Measurements from ENCODE around the gene CLN6.

Gene CLN6

GRCh38 chr15:68184616-68185480 lies 44.7 kb downstream of the CLN6 start:
- Histone ChIP-seq H4K12ac (ENCODE audit: low read depth, low read length) (no peak overlapping the region), H2BK12ac (ENCODE audit: low read length) (no peak overlapping the region), H3K36me3 (ENCODE audit: control insufficient read depth in 1 of 2, insufficient read depth in 2 of 2, low read length in 2 of 2) (peaks cover 11 to 18% of the 10 kb centered on the region in 2 experiments), H3K4me3 (ENCODE audit: low read depth, low read length) (no peak overlapping the region), H3K79me2 (ENCODE audit: control insufficient read depth, insufficient read depth, low read length, poor library complexity) (no peaks in the 10 kb centered on the region), H2BK5ac (ENCODE audit: low read depth, low read length, poor library complexity) (no peak overlapping the region), H3K4me1 (ENCODE audit: control insufficient read depth in 1 of 2, insufficient read depth in 2 of 2, low read length in 2 of 2) (no peaks in the 10 kb centered on the region), H3K9ac (ENCODE audit: low read length) (no peak overlapping the region), H2BK120ac (ENCODE audit: insufficient read depth, low read length, poor library complexity) (no peak overlapping the region), H3K23ac (ENCODE audit: low read length) (no peak overlapping the region), H4K8ac (ENCODE audit: low read depth, low read length) (no peak overlapping the region), H3K79me1 (ENCODE audit: low read length) (no peaks in the 10 kb centered on the region), H3K27me3 (ENCODE audit: insufficient read depth, low read length) (no peaks in the 10 kb centered on the region), H3K9me3 (ENCODE audit: insufficient read depth, low read depth, low read length) (no peaks in the 10 kb centered on the region), H4K91ac (ENCODE audit: low read depth, low read length) (no peak overlapping the region), H2AK5ac (ENCODE audit: low read length) (no peak overlapping the region), H3K4me2 (ENCODE audit: low read length) (no peak overlapping the region), H3K27ac (ENCODE audit: low read depth, low read length) (no peak overlapping the region), H3K4ac (ENCODE audit: low read depth, low read length) (no peak overlapping the region), H3K14ac (ENCODE audit: low read length) (no peak overlapping the region), H2AFZ (ENCODE audit: insufficient read depth, low read length, poor library complexity) (no peak overlapping the region), H3K18ac (ENCODE audit: low read length) (no peak overlapping the region)
- no peak for DNase-seq
- WGBS (ENCODE audit: extremely low coverage, insufficient coverage, insufficient read length), result no CpG with 5 or more reads among the region's 5 CpGs

- DNase-seq, result no peak
- no CpG with 5 or more reads among the region's 5 CpGs for WGBS (ENCODE audit: extremely low coverage, insufficient coverage, insufficient read length)
- H3K23ac ChIP-seq (ENCODE audit: low read length), result no peak overlapping the region
These were observed 45.8 kb downstream of the CLN6 start for GRCh38 chr15:68183616-68184315.

GRCh38 chr15:68177742-68178141 lies 51.8 kb downstream of the CLN6 start:
- Histone ChIP-seq H3K18ac (ENCODE audit: low read length) (no peak overlapping the region), H3K23ac (ENCODE audit: low read length) (no peak overlapping the region)

More at GRCh38 chr15:68183616-68184315, 45.8 kb downstream of the CLN6 start:
- H3K9me3 ChIP-seq (ENCODE audit: insufficient read depth, low read depth, low read length), result no peaks in the 10 kb centered on the region
- no peaks in the 10 kb centered on the region for H3K27me3 ChIP-seq (ENCODE audit: insufficient read depth, low read length)
- H3K18ac ChIP-seq (ENCODE audit: low read length), result no peak overlapping the region
- H4K91ac ChIP-seq (ENCODE audit: low read depth, low read length), result no peak overlapping the region
- no peak overlapping the region for H3K4me3 ChIP-seq (ENCODE audit: low read depth, low read length)
- H3K9ac ChIP-seq (ENCODE audit: low read length), result no peak overlapping the region
- no peaks in the 10 kb centered on the region for H3K79me2 ChIP-seq (ENCODE audit: control insufficient read depth, insufficient read depth, low read length, poor library complexity)
- H3K4me2 ChIP-seq (ENCODE audit: low read length), result no peak overlapping the region
- peaks cover 13 to 18% of the 10 kb centered on the region in 2 experiments for H3K36me3 ChIP-seq (ENCODE audit: control insufficient read depth in 1 of 2, insufficient read depth in 2 of 2, low read length in 2 of 2)
- H2AK5ac ChIP-seq (ENCODE audit: low read length), result no peak overlapping the region
- no peak overlapping the region for H2BK120ac ChIP-seq (ENCODE audit: insufficient read depth, low read length, poor library complexity)
- H4K12ac ChIP-seq (ENCODE audit: low read depth, low read length), result no peak overlapping the region
- no peaks in the 10 kb centered on the region for H3K4me1 ChIP-seq (ENCODE audit: control insufficient read depth in 1 of 2, insufficient read depth in 2 of 2, low read length in 2 of 2)
- no peaks in the 10 kb centered on the region for H3K79me1 ChIP-seq (ENCODE audit: low read length)
- no peak overlapping the region for H3K4ac ChIP-seq (ENCODE audit: low read depth, low read length)
- no peak overlapping the region for H2AFZ ChIP-seq (ENCODE audit: insufficient read depth, low read length, poor library complexity)
- no peak overlapping the region for H2BK12ac ChIP-seq (ENCODE audit: low read length)
- H2BK5ac ChIP-seq (ENCODE audit: low read depth, low read length, poor library complexity), result no peak overlapping the region
- no peak overlapping the region for H3K14ac ChIP-seq (ENCODE audit: low read length)
- no peak overlapping the region for H4K8ac ChIP-seq (ENCODE audit: low read depth, low read length)
- H3K27ac ChIP-seq (ENCODE audit: low read depth, low read length), result no peak overlapping the region

DNA sequence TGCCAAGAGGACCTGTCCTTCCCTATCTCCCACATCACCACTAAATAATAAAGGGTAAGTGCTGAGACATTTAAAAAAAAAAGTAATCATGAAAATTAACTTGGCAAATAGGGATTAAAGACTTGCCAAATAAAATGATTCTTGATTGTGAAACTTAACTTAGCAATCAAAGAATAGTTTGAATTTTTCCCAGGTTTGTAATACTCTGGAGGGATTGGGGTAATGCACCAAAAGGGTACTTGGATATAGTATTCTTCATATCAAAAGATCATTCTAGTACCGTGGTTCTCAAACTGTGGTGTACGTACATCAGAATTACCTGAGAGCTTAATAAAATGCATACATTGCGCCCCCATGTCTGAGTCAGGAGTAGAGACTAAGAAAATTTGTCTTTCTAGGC lies 52.9 kb downstream of the CLN6 start:
- Histone ChIP-seq H2BK12ac (ENCODE audit: low read length) (no peak overlapping the region), H3K27me3 (ENCODE audit: insufficient read depth, low read length) (no peaks in the 10 kb centered on the region), H3K9ac (ENCODE audit: low read length) (no peak overlapping the region), H4K91ac (ENCODE audit: low read depth, low read length) (no peak overlapping the region), H3K14ac (ENCODE audit: low read length) (no peak overlapping the region), H4K12ac (ENCODE audit: low read depth, low read length) (no peak overlapping the region), H3K18ac (ENCODE audit: low read length) (no peak overlapping the region), H2BK5ac (ENCODE audit: low read depth, low read length, poor library complexity) (no peak overlapping the region), H3K23ac (ENCODE audit: low read length) (no peak overlapping the region), H2BK120ac (ENCODE audit: insufficient read depth, low read length, poor library complexity) (no peak overlapping the region), H3K4me2 (ENCODE audit: low read length) (no peak overlapping the region), H3K27ac (ENCODE audit: low read depth, low read length) (no peak overlapping the region), H3K79me1 (ENCODE audit: low read length) (no peaks in the 10 kb centered on the region), H3K4ac (ENCODE audit: low read depth, low read length) (no peak overlapping the region), H3K36me3 (ENCODE audit: control insufficient read depth in 1 of 2, insufficient read depth in 2 of 2, low read length in 2 of 2) (peaks cover 4 to 8% of the 10 kb centered on the region in 2 experiments), H2AK5ac (ENCODE audit: low read length) (no peak overlapping the region), H3K4me3 (ENCODE audit: low read depth, low read length) (no peak overlapping the region), H3K9me3 (ENCODE audit: insufficient read depth, low read depth, low read length) (no peaks in the 10 kb centered on the region), H4K8ac (ENCODE audit: low read depth, low read length) (no peak overlapping the region), H3K79me2 (ENCODE audit: control insufficient read depth, insufficient read depth, low read length, poor library complexity) (no peaks in the 10 kb centered on the region), H2AFZ (ENCODE audit: insufficient read depth, low read length, poor library complexity) (no peak overlapping the region), H3K4me1 (ENCODE audit: control insufficient read depth in 1 of 2, insufficient read depth in 2 of 2, low read length in 2 of 2) (peaks cover 0 to 2% of the 10 kb centered on the region in 2 experiments)
- no peak for DNase-seq
- no CpG with 5 or more reads among the region's 3 CpGs for WGBS (ENCODE audit: extremely low coverage, insufficient coverage, insufficient read length)

More at GRCh38 chr15:68177742-68178141, 51.8 kb downstream of the CLN6 start:
- Histone ChIP-seq H3K36me3 (ENCODE audit: control insufficient read depth in 1 of 2, insufficient read depth in 2 of 2, low read length in 2 of 2) (peaks cover 6 to 10% of the 10 kb centered on the region in 2 experiments), H2BK120ac (ENCODE audit: insufficient read depth, low read length, poor library complexity) (no peak overlapping the region), H3K79me2 (ENCODE audit: control insufficient read depth, insufficient read depth, low read length, poor library complexity) (no peaks in the 10 kb centered on the region), H3K4ac (ENCODE audit: low read depth, low read length) (no peak overlapping the region), H2AFZ (ENCODE audit: insufficient read depth, low read length, poor library complexity) (no peak overlapping the region), H3K79me1 (ENCODE audit: low read length) (no peaks in the 10 kb centered on the region), H2BK12ac (ENCODE audit: low read length) (no peak overlapping the region), H3K4me3 (ENCODE audit: low read depth, low read length) (no peak overlapping the region), H2AK5ac (ENCODE audit: low read length) (no peak overlapping the region), H3K14ac (ENCODE audit: low read length) (no peak overlapping the region), H3K9me3 (ENCODE audit: insufficient read depth, low read depth, low read length) (no peaks in the 10 kb centered on the region), H3K27me3 (ENCODE audit: insufficient read depth, low read length) (no peaks in the 10 kb centered on the region), H3K4me1 (ENCODE audit: control insufficient read depth in 1 of 2, insufficient read depth in 2 of 2, low read length in 2 of 2) (peaks cover 0 to 2% of the 10 kb centered on the region in 2 experiments), H2BK5ac (ENCODE audit: low read depth, low read length, poor library complexity) (no peak overlapping the region), H3K4me2 (ENCODE audit: low read length) (no peak overlapping the region), H4K8ac (ENCODE audit: low read depth, low read length) (no peak overlapping the region), H3K9ac (ENCODE audit: low read length) (no peak overlapping the region), H4K91ac (ENCODE audit: low read depth, low read length) (no peak overlapping the region), H4K12ac (ENCODE audit: low read depth, low read length) (no peak overlapping the region), H3K27ac (ENCODE audit: low read depth, low read length) (no peak overlapping the region)
- no peak for DNase-seq
